Activated T-cell treated with anti-CD3 and anti-CD28 coated beads, Interleukin-2, amount 50 U/mL, for 4 hours (primary cell): ENCODE data around the gene CLIP2. TPM values are rescaled to one million over a fixed set of nuclear protein-coding genes. Genes with fewer than 3 reads are reported as not detected.
"Not testable (repeated sequence)": the region's sequence is repeated elsewhere in the genome, so short reads cannot be mapped to it uniquely, and the experiment has no call there.

Source experiments
- ATAC-seq, 2 donors: fragments of 200-7000 bp; cut with Tn5 transposase; one replicate each; pipeline ENCODE4 v1.10.0; 2021
- DNase-seq: peaks from one replicate; pipeline ENCODE4 v3.0.0-alpha.2; 2020
- H3K27me3 Mint-ChIP-seq: one replicate; pipeline ENCODE4 v1.8.0; 2021; ENCODE audit warnings: low read depth, mixed read lengths
- H3K36me3 Mint-ChIP-seq: one replicate; pipeline ENCODE4 v1.8.0; 2022; ENCODE audit warnings: mixed read lengths; ENCODE audit not compliant: insufficient read depth
- H3K4me1 Mint-ChIP-seq: one replicate; pipeline ENCODE4 v1.8.0; 2021; ENCODE audit warnings: low read depth, mixed read lengths
- H3K4me3 Mint-ChIP-seq: one replicate; pipeline ENCODE4 v1.8.0; 2021; ENCODE audit warnings: mild to moderate bottlenecking, moderate library complexity, mixed read lengths
- H3K9me3 Mint-ChIP-seq: one replicate; pipeline ENCODE4 v1.8.0; 2021; ENCODE audit warnings: mixed read lengths
- total RNA-seq, 3 donors: library from RNA; stranded (reverse); gene quantifications; one replicate each; pipeline ENCODE4 v1.2.1, GENCODE V29; 2021

CLIP2 gene
- total RNA-seq, 3 donors from 2014 or later = 1.2 to 2.5 (median 1.4) TPM

GRCh38 chr7:74375726-74376220, 86.6 kb downstream of the CLIP2 start:
- ATAC-seq (no peak), DNase-seq (no peak)
- Mint-ChIP-seq H3K9me3 (no peaks in the 10 kb centered on the region), H3K4me1 (peaks cover 4% of the 10 kb centered on the region), H3K36me3 (peaks cover 4% of the 10 kb centered on the region), H3K27me3 (no peaks in the 10 kb centered on the region), H3K4me3 (no peak overlapping the region)

GRCh38 chr7:74376256-74377036, 87.2 kb downstream of the CLIP2 start:
- Mint-ChIP-seq H3K4me3 (no peak overlapping the region), H3K4me1 (peaks cover 4% of the 10 kb centered on the region), H3K9me3 (no peaks in the 10 kb centered on the region), H3K27me3 (no peaks in the 10 kb centered on the region), H3K36me3 (peaks cover 4% of the 10 kb centered on the region)
- DNase-seq (no peak), ATAC-seq (no peak)

- Mint-ChIP-seq H3K4me3 (no peak overlapping the region), H3K4me1 (no peaks in the 10 kb centered on the region), H3K9me3 (no peaks in the 10 kb centered on the region), H3K27me3 (no peaks in the 10 kb centered on the region), H3K36me3 (peaks cover 4% of the 10 kb centered on the region)
- no peak for ATAC-seq
- DNase-seq = no peak
Observed at GRCh38 chr7:74379938-74380337, 90.7 kb downstream of the CLIP2 start.

- Mint-ChIP-seq H3K9me3 (no peaks in the 10 kb centered on the region), H3K4me3 (no peak overlapping the region), H3K4me1 (no peaks in the 10 kb centered on the region), H3K27me3 (no peaks in the 10 kb centered on the region), H3K36me3 (peaks cover 4% of the 10 kb centered on the region)
- DNase-seq = no peak
- ATAC-seq = no peak
Observed at GRCh38 chr7:74380720-74381119, 91.5 kb downstream of the CLIP2 start.

GRCh38 chr7:74384086-74384485, 94.9 kb downstream of the CLIP2 start:
- H3K4me1 Mint-ChIP-seq, ATAC-seq: not testable (repeated sequence)

GRCh38 chr7:74384854-74385253, 95.6 kb downstream of the CLIP2 start:
- not testable (repeated sequence) for ATAC-seq, H3K27me3 Mint-ChIP-seq, H3K36me3 Mint-ChIP-seq, H3K4me1 Mint-ChIP-seq, DNase-seq, H3K4me3 Mint-ChIP-seq, H3K9me3 Mint-ChIP-seq

More at GRCh38 chr7:74384086-74384485, 94.9 kb downstream of the CLIP2 start:
- H3K4me3 Mint-ChIP-seq, H3K36me3 Mint-ChIP-seq, H3K27me3 Mint-ChIP-seq, H3K9me3 Mint-ChIP-seq, DNase-seq: not testable (repeated sequence)

GRCh38 chr7:74387606-74388005, 98.4 kb downstream of the CLIP2 start:
- no peak for ATAC-seq

GRCh38 chr7:74388880-74389415, 99.7 kb downstream of the CLIP2 start:
- ATAC-seq (no peak), DNase-seq (no peak)
- Mint-ChIP-seq H3K9me3 (no peaks in the 10 kb centered on the region), H3K36me3 (no peaks in the 10 kb centered on the region), H3K27me3 (no peaks in the 10 kb centered on the region), H3K4me3 (no peak overlapping the region), H3K4me1 (no peaks in the 10 kb centered on the region)

More at GRCh38 chr7:74387606-74388005, 98.4 kb downstream of the CLIP2 start:
- H3K27me3 Mint-ChIP-seq = no peaks in the 10 kb centered on the region
- no peaks in the 10 kb centered on the region for H3K4me1 Mint-ChIP-seq
- no peak for DNase-seq
- H3K4me3 Mint-ChIP-seq = no peak overlapping the region
- no peaks in the 10 kb centered on the region for H3K9me3 Mint-ChIP-seq
- no peaks in the 10 kb centered on the region for H3K36me3 Mint-ChIP-seq

GRCh38 chr7:74393722-74394121, 104.5 kb downstream of the CLIP2 start:
- not testable (repeated sequence) for ATAC-seq, H3K9me3 Mint-ChIP-seq, DNase-seq, H3K27me3 Mint-ChIP-seq, H3K36me3 Mint-ChIP-seq, H3K4me3 Mint-ChIP-seq, H3K4me1 Mint-ChIP-seq

- H3K9me3 Mint-ChIP-seq, H3K36me3 Mint-ChIP-seq, H3K4me1 Mint-ChIP-seq, H3K27me3 Mint-ChIP-seq, H3K4me3 Mint-ChIP-seq, ATAC-seq, DNase-seq: not testable (repeated sequence)
Observed at GRCh38 chr7:74394601-74395000, 105.4 kb downstream of the CLIP2 start.

- Mint-ChIP-seq H3K36me3 (peaks cover 3% of the 10 kb centered on the region), H3K27me3 (no peaks in the 10 kb centered on the region), H3K9me3 (no peaks in the 10 kb centered on the region), H3K4me1 (no peaks in the 10 kb centered on the region), H3K4me3 (no peak overlapping the region)
- ATAC-seq (no peak), DNase-seq (no peak)
Observed at GRCh38 chr7:74395745-74396311, 106.6 kb downstream of the CLIP2 start.

GRCh38 chr7:74396993-74397392, 107.8 kb downstream of the CLIP2 start:
- Mint-ChIP-seq H3K4me1 (peaks cover 2% of the 10 kb centered on the region), H3K27me3 (no peaks in the 10 kb centered on the region)
- no peak for ATAC-seq

GRCh38 chr7:74398426-74398825, 109.2 kb downstream of the CLIP2 start:
- no peaks in the 10 kb centered on the region for H3K9me3 Mint-ChIP-seq
- H3K27me3 Mint-ChIP-seq = no peaks in the 10 kb centered on the region
- peaks cover 2% of the 10 kb centered on the region for H3K4me1 Mint-ChIP-seq
- ATAC-seq (no peak), DNase-seq (no peak)
- no peak overlapping the region for H3K4me3 Mint-ChIP-seq
- H3K36me3 Mint-ChIP-seq = peaks cover 3% of the 10 kb centered on the region

More at GRCh38 chr7:74396993-74397392, 107.8 kb downstream of the CLIP2 start:
- no peak for DNase-seq
- H3K36me3 Mint-ChIP-seq = peaks cover 3% of the 10 kb centered on the region
- no peaks in the 10 kb centered on the region for H3K9me3 Mint-ChIP-seq
- no peak overlapping the region for H3K4me3 Mint-ChIP-seq

GRCh38 chr7:74399006-74399405, 109.8 kb downstream of the CLIP2 start:
- no peak for ATAC-seq
- peaks cover 3% of the 10 kb centered on the region for H3K36me3 Mint-ChIP-seq
- no peaks in the 10 kb centered on the region for H3K27me3 Mint-ChIP-seq
- H3K4me1 Mint-ChIP-seq = peaks cover 2% of the 10 kb centered on the region
- DNase-seq = no peak
- H3K4me3 Mint-ChIP-seq = no peak overlapping the region
- H3K9me3 Mint-ChIP-seq = no peaks in the 10 kb centered on the region
